ENCODE results near the gene YWHAB. TPM values are rescaled to one million over a fixed set of nuclear protein-coding genes. Genes with fewer than 3 reads are reported as not detected.

Gene YWHAB
- total and polyA plus RNA-seq, 2 of the 4 experiments (the other 2 are of a cell fraction): 78.0 to 102 TPM

- intact Hi-C loops (cut with micrococcal nuclease) (no loop called here), dilution Hi-C loops (cut with HindIII; ENCODE audit: low sequenced_read_pairs, unreplicated experiment) (no loop called here), in situ Hi-C loops (cut with MboI; ENCODE audit: low sequenced_read_pairs) (loop anchor here (25.0 kb wide), 1 partner anchor 471 kb away; no protein-coding TSS in a partner anchor)
- Histone ChIP-seq H3K36me3 (ENCODE audit: control insufficient read depth, insufficient read depth, low read length) (no peaks in the 10 kb centered on the region), H3K18ac (ENCODE audit: low read depth, low read length) (no peak overlapping the region), H3K9ac (ENCODE audit: low read depth, low read length) (no peak overlapping the region), H3K9me1 (ENCODE audit: insufficient read depth, low read length) (no peaks in the 10 kb centered on the region), H4K5ac (ENCODE audit: low read depth, low read length) (no peak overlapping the region), H3K4ac (ENCODE audit: low read depth, low read length) (no peak overlapping the region), H2AFZ (replicated peaks; ENCODE audit: low read length, poor library complexity) (no peak overlapping the region), H3K23ac (ENCODE audit: low read depth, low read length) (no peak overlapping the region), H2AK5ac (ENCODE audit: low read depth, low read length) (no peak overlapping the region), H4K20me1 (ENCODE audit: insufficient read depth, low read length) (no peaks in the 10 kb centered on the region), H2AK9ac (replicated peaks; ENCODE audit: low read depth, low read length, poor library complexity) (no peak overlapping the region), H3K4me1 (ENCODE audit: control insufficient read depth, insufficient read depth, low read length) (0 out of 2 replicates have a peak, but pooled peaks cover 2% of the 10 kb centered on the region), H3K56ac (ENCODE audit: extremely low read depth, insufficient read depth, low read length) (no peak overlapping the region), H2BK5ac (ENCODE audit: low read depth, low read length, poor library complexity, severe bottlenecking) (no peak overlapping the region), H3K27ac (ENCODE audit: insufficient read depth, low read length) (no peak overlapping the region), H3K79me1 (ENCODE audit: low read depth in 1 of 2, low read length in 2 of 2) (no peaks in the 10 kb centered on the region), H2BK15ac (ENCODE audit: low read depth, low read length) (no peak overlapping the region), H4K91ac (ENCODE audit: insufficient read depth, low read depth, low read length) (no peak overlapping the region), H3K4me3 (ENCODE audit: insufficient read depth, low read depth, low read length) (no peak overlapping the region), H3K4me2 (ENCODE audit: low read depth, low read length) (no peak overlapping the region), H3K27me3 (ENCODE audit: control insufficient read depth, insufficient read depth, low read length) (peaks cover 5% of the 10 kb centered on the region), H3K9me3 (ENCODE audit: control insufficient read depth, insufficient read depth, low read length) (no peaks in the 10 kb centered on the region), H2BK20ac (ENCODE audit: low read depth, low read length) (no peak overlapping the region), H2BK120ac (ENCODE audit: low read depth, low read length) (no peak overlapping the region), H3K14ac (replicated peaks; ENCODE audit: low read depth, low read length) (no peak overlapping the region), H4K8ac (ENCODE audit: low read depth in 2 of 2, low read length in 2 of 2) (no peak overlapping the region)
- no peak for ATAC-seq (ENCODE audit: low read depth)
- DNase-seq: no peak
- POLR2A ChIA-PET (ENCODE audit: unreplicated experiment): no interaction called here
- CTCF ChIA-PET: interaction anchor here (0.6 kb wide), 1 partner anchor 829 kb away, joined by 3 read pairs; no protein-coding TSS in a partner anchor
- no TSS peak for BruUV-seq (replicated peaks)
- TF ChIP-seq RFX5 (IDR thresholded peaks at IDR 0.05; ENCODE audit: low read depth, low read length) (no peak), USF2 (IDR thresholded peaks at IDR 0.05; ENCODE audit: low read depth, low read length) (no peak), MAZ (IDR thresholded peaks at IDR 0.05; ENCODE audit: borderline replicate concordance, low read depth, low read length) (no peak), MAFK (IDR thresholded peaks at IDR 0.05; ENCODE audit: low read depth, low read length) (no peak), RCOR1 (IDR thresholded peaks at IDR 0.05; ENCODE audit: insufficient replicate concordance, low read length) (no peak), SMC3 (IDR thresholded peaks at IDR 0.05; ENCODE audit: low read depth, low read length) (no peak), MXI1 (IDR thresholded peaks at IDR 0.05; ENCODE audit: borderline replicate concordance, low read depth, low read length) (no peak), CEBPB (IDR thresholded peaks at IDR 0.05; ENCODE audit: low read depth, low read length) (no peak), CTCF (conservative IDR thresholded peaks at IDR 0.05; ENCODE audit: low read depth, low read length) (no peak), CHD1 (IDR thresholded peaks at IDR 0.05; ENCODE audit: low read depth, low read length) (no peak), FOS (IDR thresholded peaks at IDR 0.05; ENCODE audit: low read depth, low read length) (no peak), RAD21 (IDR thresholded peaks at IDR 0.05; ENCODE audit: low read length) (no peak), BHLHE40 (IDR thresholded peaks at IDR 0.05; ENCODE audit: low read depth, low read length) (no peak), ELK1 (IDR thresholded peaks at IDR 0.05; ENCODE audit: borderline replicate concordance, low read depth, low read length) (no peak), POLR2A (IDR thresholded peaks at IDR 0.05; ENCODE audit: low read depth, low read length) (no peak), NFE2L2 (IDR thresholded peaks at IDR 0.05; ENCODE audit: low read depth, low read length) (no peak)
Observed at GRCh38 chr20:44858606-44859360, 26.7 kb upstream of the YWHAB start.

All from IMR-90 (cell line).